Adrenal gland (tissue), 12 donors: Measurements from ENCODE around the gene VAMP4. TPM values are rescaled to one million over a fixed set of nuclear protein-coding genes. Genes with fewer than 3 reads are reported as not detected.

Source experiments
- DNase-seq, 7 donors: peaks; one replicate each; pipeline ENCODE4 v3.0.0-alpha.2; 2019 to 2020
- H3K27ac ChIP-seq, 5 donors: fragments of 200-600 bp; sonication (generic) in 4 of 5; 1 replicate in 3 of 5; 2 replicates in 2 of 5; pipeline versions ENCODE4 v1.5.1 to v1.8.0; 2016 to 2020; ENCODE audit warnings: mild to moderate bottlenecking in 1 of 5
- H3K27me3 ChIP-seq: fragments of 200-600 bp; 2 replicates; pipeline ENCODE4 v1.8.0; 2021
- H3K36me3 ChIP-seq, 2 donors: fragments of 200-600 bp; replicated peaks in 1 of 2; 1 replicate in 1 of 2; 2 replicates in 1 of 2; pipeline versions ENCODE4 v1.5.1 to v1.8.0; 2018 to 2022
- H3K4me1 ChIP-seq, 2 donors: fragments of 200-600 bp; replicated peaks in 1 of 2; 1 replicate in 1 of 2; 2 replicates in 1 of 2; pipeline versions ENCODE4 v1.5.1 to v1.8.0; 2018 to 2021
- H3K4me3 ChIP-seq, 4 donors: fragments of 200-600 bp; sonication (generic) in 3 of 4; one replicate each; pipeline ENCODE4 v1.5.1; 2016 to 2018
- H3K9me3 ChIP-seq, 3 donors: fragments of 200-600 bp; sonication (generic) in 1 of 3; replicated peaks in 1 of 3; 1 replicate in 2 of 3; 2 replicates in 1 of 3; pipeline versions ENCODE4 v1.5.1 to v1.8.0; 2016 to 2021
- CTCF ChIP-seq, 6 experiments: fragments of 450-650 bp in 4 of 6; fragments of 200-600 bp in 2 of 6; sonication (generic) in 1 of 6; IDR thresholded peaks; 1 replicate in 5 of 6; 2 replicates in 1 of 6; pipeline versions ENCODE4 v1.5.1 to v1.8.0; 2016 to 2021; ENCODE audit warnings: antibody characterized with exemption in 6 of 6, mild to moderate bottlenecking in 2 of 6, moderate library complexity in 1 of 6
- POLR2A ChIP-seq, 2 donors: fragments of 450-650 bp; IDR thresholded peaks; one replicate each; pipeline ENCODE4 v1.6.1; 2017; ENCODE audit warnings: antibody characterized with exemption in 2 of 2, mild to moderate bottlenecking in 2 of 2, moderate library complexity in 1 of 2
- WGBS, 4 donors: extraction: QIAGEN DNeasy Blood & Tissue Kit in 2 of 4; methylation state at CpG; one replicate each; pipeline versions ENCODE4 v1.1.5 to v1.1.7; 2013 to 2017; 5-methylcytosine and 5-hydroxymethylcytosine counted together
- intact Hi-C, 2 donors: fragments of 100-400 bp; cut with DNase I; formaldehyde crosslinking; loops; one replicate each; pipeline versions ENCODE4 v1.14.1 to v1.15.0; 2022 to 2023
- polyA plus RNA-seq, 3 donors: library from polyadenylated mRNA; stranded (reverse); fragments of 200-250 nt in 2 of 3; fragments of 350-450 nt in 1 of 3; fragmentation: Illumina TruSeq in 1 of 3; extraction: RNeasy Lipid Tissue Mini Kit (QIAGEN cat#74804) in 1 of 3; gene quantifications; one replicate each; pipeline ENCODE4 v1.2.3, GENCODE V29; 2013 to 2014
- total RNA-seq, 9 donors: library from RNA; depleted of rRNA in 4 of 9; stranded (reverse); fragments of >200 nt in 4 of 9; fragments of 120-200 nt in 1 of 9; fragmentation: NEBNext Ultra II Directional in 1 of 9; extraction: Animal tissue kit (Norgen Biotek cat#: 25700) in 1 of 9; gene quantifications; one replicate each; pipeline versions ENCODE4 v1.1.0 to v1.2.4, GENCODE V29; 2013 to 2023
- donor health status: healthy with polysubstance abuse.
- donor health status: Bipolar disorder and iron deficiency.
- donor health status: DM: yes; HTN: yes; CAD: no.
- donor health status: DM: no; HTN: no; CAD: no.
- donor health status: DM: no; HTN: no; CAD: no.
- donor health status: DM: yes; HTN: yes; CAD: no.

The VAMP4 gene
- total and polyA plus RNA-seq, 12 donors = 6.1 to 23.7 (median 14.8) TPM

- Histone ChIP-seq H3K36me3 (no peaks in the 10 kb centered on the region), H3K27ac (peak overlapping the region in 2 of 5 donors; percentile 74 to 86), H3K4me3 (no peak overlapping the region), H3K27me3 (no peaks in the 10 kb centered on the region), H3K4me1 (peaks cover 0 to 3% of the 10 kb centered on the region in 2 donors), H3K9me3 (no peaks in the 10 kb centered on the region)
- intact Hi-C loops = no loop called here
- DNase-seq = no peak
- TF ChIP-seq POLR2A (IDR thresholded peaks at IDR 0.05) = no peak
- TF ChIP-seq CTCF (IDR thresholded peaks at IDR 0.05) = no peak
- 68 to 75% (median 74%) methylated on average over 6 of the region's 6 CpGs for WGBS, 4 donors
Measured at GRCh38 chr1:171655746-171656116, 86.1 kb downstream of the VAMP4 start.

- Histone ChIP-seq H3K9me3 (no peaks in the 10 kb centered on the region), H3K27ac (peak overlapping the region in 4 of 5 donors; percentile 15 to 86 (median 58)), H3K4me3 (no peak overlapping the region), H3K27me3 (no peaks in the 10 kb centered on the region), H3K4me1 (peaks cover 0 to 3% of the 10 kb centered on the region in 2 donors), H3K36me3 (no peaks in the 10 kb centered on the region)
- WGBS, 4 donors = 28 to 38% (median 32%) methylated on average over 24 of the region's 24 CpGs
- TF ChIP-seq CTCF (IDR thresholded peaks at IDR 0.05) = peak in 4 of 6 experiments; percentile 45 to 60 (median 54)
- no peak for TF ChIP-seq POLR2A (IDR thresholded peaks at IDR 0.05)
- intact Hi-C loops = no loop called here
- peak; percentile 59 to 89 (median 69) for DNase-seq
Measured at GRCh38 chr1:171654942-171655745, 86.7 kb downstream of the VAMP4 start.

GRCh38 chr1:171654201-171654941 lies 87.5 kb downstream of the VAMP4 start:
- intact Hi-C loops = no loop called here
- no peaks in the 10 kb centered on the region for H3K9me3 ChIP-seq
- DNase-seq = no peak
- H3K36me3 ChIP-seq = no peaks in the 10 kb centered on the region
- 52 to 59% (median 55%) methylated on average over 8 of the region's 8 CpGs for WGBS, 4 donors
- TF ChIP-seq CTCF (IDR thresholded peaks at IDR 0.05) (no peak), POLR2A (IDR thresholded peaks at IDR 0.05) (no peak)
- no peaks in the 10 kb centered on the region for H3K27me3 ChIP-seq
- H3K27ac ChIP-seq = peak overlapping the region in 4 of 5 donors; percentile 2 to 86 (median 44)
- H3K4me3 ChIP-seq = no peak overlapping the region
- peaks cover 0 to 3% of the 10 kb centered on the region in 2 donors for H3K4me1 ChIP-seq

- 64 to 72% (median 68%) methylated on average over 1 of the region's 1 CpG for WGBS, 4 donors
- H3K4me1 ChIP-seq = peaks cover 0 to 3% of the 10 kb centered on the region in 2 donors
- peak overlapping the region in 2 of 5 donors; percentile 74 to 86 for H3K27ac ChIP-seq
- DNase-seq = no peak
- no peak overlapping the region for H3K4me3 ChIP-seq
- H3K36me3 ChIP-seq = no peaks in the 10 kb centered on the region
- intact Hi-C loops = no loop called here
- TF ChIP-seq POLR2A (IDR thresholded peaks at IDR 0.05) = no peak
- no peak for TF ChIP-seq CTCF (IDR thresholded peaks at IDR 0.05)
- H3K9me3 ChIP-seq = no peaks in the 10 kb centered on the region
- no peaks in the 10 kb centered on the region for H3K27me3 ChIP-seq
Measured at GRCh38 chr1:171653796-171654195, 88.1 kb downstream of the VAMP4 start.
